ENCODE results near the gene GPS2. TPM values are rescaled to one million over a fixed set of nuclear protein-coding genes. Genes with fewer than 3 reads are reported as not detected.

GPS2 gene
- total and polyA plus RNA-seq, 2 donors (not counting 1 experiment from before 2014, with no cell fraction given): 30.6 to 55.3 TPM

DNA sequence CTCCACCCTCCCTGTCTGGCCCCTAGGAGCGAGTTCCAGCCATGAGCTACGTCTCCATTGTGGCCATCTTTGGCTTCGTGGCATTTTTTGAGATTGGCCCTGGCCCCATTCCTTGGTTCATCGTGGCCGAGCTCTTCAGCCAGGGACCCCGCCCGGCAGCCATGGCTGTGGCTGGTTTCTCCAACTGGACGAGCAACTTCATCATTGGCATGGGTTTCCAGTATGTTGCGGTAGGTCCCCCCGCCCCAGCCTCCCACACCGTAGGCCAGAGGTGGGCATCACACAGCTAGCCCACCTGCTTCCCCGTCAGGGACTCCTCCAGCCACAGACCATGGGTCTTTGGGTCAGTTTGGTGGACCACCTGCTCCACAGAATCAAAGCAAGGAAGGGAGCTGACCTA is 29.5 kb downstream of the GPS2 start:
- Histone ChIP-seq H4K20me1 (ENCODE audit: control insufficient read depth, extremely low read depth, insufficient read depth, low read length) (no peaks in the 10 kb centered on the region), H3K79me2 (ENCODE audit: control insufficient read depth, insufficient read depth, low read length) (no peaks in the 10 kb centered on the region), H2AFZ (ENCODE audit: low read length) (no peak overlapping the region), H3K27me3 (ENCODE audit: control insufficient read depth, insufficient read depth, low read length) (peaks cover 41% of the 10 kb centered on the region), H3K4me2 (ENCODE audit: extremely low read depth, insufficient read depth, low read length) (no peak overlapping the region), H3K9me3 (ENCODE audit: control insufficient read depth, insufficient read depth, low read depth, low read length) (no peaks in the 10 kb centered on the region), H3K36me3 (ENCODE audit: control insufficient read depth, insufficient read depth, low read length) (no peaks in the 10 kb centered on the region), H3K4me3 (replicated peaks in 1 of 4; ENCODE audit: control extremely low read depth in 1 of 4, insufficient read depth in 1 of 4, low read depth in 3 of 4, low read length in 4 of 4) (no peak overlapping the region), H3K27ac (ENCODE audit: insufficient read depth, low read length) (no peak overlapping the region), H3K9ac (ENCODE audit: insufficient read depth, low read length) (no peak overlapping the region), H3K4me1 (ENCODE audit: control insufficient read depth, extremely low read depth, insufficient read depth, low read length) (peaks cover 7% of the 10 kb centered on the region)
- no peak for TF ChIP-seq EZH2 (IDR thresholded peaks at IDR 0.05; ENCODE audit: low read length, missing control alignments)
- TF ChIP-seq, protein P1, sequence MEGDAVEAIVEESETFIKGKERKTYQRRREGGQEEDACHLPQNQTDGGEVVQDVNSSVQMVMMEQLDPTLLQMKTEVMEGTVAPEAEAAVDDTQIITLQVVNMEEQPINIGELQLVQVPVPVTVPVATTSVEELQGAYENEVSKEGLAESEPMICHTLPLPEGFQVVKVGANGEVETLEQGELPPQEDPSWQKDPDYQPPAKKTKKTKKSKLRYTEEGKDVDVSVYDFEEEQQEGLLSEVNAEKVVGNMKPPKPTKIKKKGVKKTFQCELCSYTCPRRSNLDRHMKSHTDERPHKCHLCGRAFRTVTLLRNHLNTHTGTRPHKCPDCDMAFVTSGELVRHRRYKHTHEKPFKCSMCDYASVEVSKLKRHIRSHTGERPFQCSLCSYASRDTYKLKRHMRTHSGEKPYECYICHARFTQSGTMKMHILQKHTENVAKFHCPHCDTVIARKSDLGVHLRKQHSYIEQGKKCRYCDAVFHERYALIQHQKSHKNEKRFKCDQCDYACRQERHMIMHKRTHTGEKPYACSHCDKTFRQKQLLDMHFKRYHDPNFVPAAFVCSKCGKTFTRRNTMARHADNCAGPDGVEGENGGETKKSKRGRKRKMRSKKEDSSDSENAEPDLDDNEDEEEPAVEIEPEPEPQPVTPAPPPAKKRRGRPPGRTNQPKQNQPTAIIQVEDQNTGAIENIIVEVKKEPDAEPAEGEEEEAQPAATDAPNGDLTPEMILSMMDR (conservative IDR thresholded peaks at IDR 0.05 in 1 of 2, IDR thresholded peaks at IDR 0.05 in 1 of 2; ENCODE audit: low read depth in 1 of 2, low read length in 2 of 2): no peak
- no peak for DNase-seq (ENCODE audit: low read depth in 2 of 2)

DNA sequence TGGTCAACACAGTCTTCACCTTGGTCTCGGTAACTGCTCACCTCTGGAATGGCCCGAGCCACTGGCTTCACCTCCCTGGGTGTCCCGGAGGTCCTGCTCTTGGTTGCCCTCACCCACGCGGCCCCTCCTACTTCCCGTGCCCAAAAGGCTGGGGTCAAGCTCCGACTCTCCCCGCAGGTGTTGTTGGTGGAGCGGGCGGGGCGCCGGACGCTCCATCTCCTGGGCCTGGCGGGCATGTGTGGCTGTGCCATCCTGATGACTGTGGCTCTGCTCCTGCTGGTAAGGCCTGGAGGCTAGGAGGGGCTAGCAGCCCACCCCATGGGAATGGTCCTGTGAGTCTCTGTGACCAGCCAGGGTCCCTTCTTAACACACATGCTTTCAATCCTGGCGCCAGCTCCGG is 30.2 kb downstream of the GPS2 start:
- no peak overlapping the region for H3K27ac ChIP-seq (ENCODE audit: insufficient read depth, low read length)
- H3K4me3 ChIP-seq (replicated peaks in 1 of 4; ENCODE audit: control extremely low read depth in 1 of 4, insufficient read depth in 1 of 4, low read depth in 3 of 4, low read length in 4 of 4): no peak overlapping the region
- no peaks in the 10 kb centered on the region for H4K20me1 ChIP-seq (ENCODE audit: control insufficient read depth, extremely low read depth, insufficient read depth, low read length)
- no peaks in the 10 kb centered on the region for H3K36me3 ChIP-seq (ENCODE audit: control insufficient read depth, insufficient read depth, low read length)
- no peaks in the 10 kb centered on the region for H3K9me3 ChIP-seq (ENCODE audit: control insufficient read depth, insufficient read depth, low read depth, low read length)
- H3K4me1 ChIP-seq (ENCODE audit: control insufficient read depth, extremely low read depth, insufficient read depth, low read length): peaks cover 8% of the 10 kb centered on the region
- no peak overlapping the region for H3K9ac ChIP-seq (ENCODE audit: insufficient read depth, low read length)
- no peak for DNase-seq (ENCODE audit: low read depth in 2 of 2)
- H3K79me2 ChIP-seq (ENCODE audit: control insufficient read depth, insufficient read depth, low read length): no peaks in the 10 kb centered on the region
- no peak for TF ChIP-seq EZH2 (IDR thresholded peaks at IDR 0.05; ENCODE audit: low read length, missing control alignments)
- TF ChIP-seq, protein P1 (conservative IDR thresholded peaks at IDR 0.05 in 1 of 2, IDR thresholded peaks at IDR 0.05 in 1 of 2; ENCODE audit: low read depth in 1 of 2, low read length in 2 of 2): no peak
- H2AFZ ChIP-seq (ENCODE audit: low read length): no peak overlapping the region
- H3K27me3 ChIP-seq (ENCODE audit: control insufficient read depth, insufficient read depth, low read length): peaks cover 35% of the 10 kb centered on the region
- no peak overlapping the region for H3K4me2 ChIP-seq (ENCODE audit: extremely low read depth, insufficient read depth, low read length)

DNA sequence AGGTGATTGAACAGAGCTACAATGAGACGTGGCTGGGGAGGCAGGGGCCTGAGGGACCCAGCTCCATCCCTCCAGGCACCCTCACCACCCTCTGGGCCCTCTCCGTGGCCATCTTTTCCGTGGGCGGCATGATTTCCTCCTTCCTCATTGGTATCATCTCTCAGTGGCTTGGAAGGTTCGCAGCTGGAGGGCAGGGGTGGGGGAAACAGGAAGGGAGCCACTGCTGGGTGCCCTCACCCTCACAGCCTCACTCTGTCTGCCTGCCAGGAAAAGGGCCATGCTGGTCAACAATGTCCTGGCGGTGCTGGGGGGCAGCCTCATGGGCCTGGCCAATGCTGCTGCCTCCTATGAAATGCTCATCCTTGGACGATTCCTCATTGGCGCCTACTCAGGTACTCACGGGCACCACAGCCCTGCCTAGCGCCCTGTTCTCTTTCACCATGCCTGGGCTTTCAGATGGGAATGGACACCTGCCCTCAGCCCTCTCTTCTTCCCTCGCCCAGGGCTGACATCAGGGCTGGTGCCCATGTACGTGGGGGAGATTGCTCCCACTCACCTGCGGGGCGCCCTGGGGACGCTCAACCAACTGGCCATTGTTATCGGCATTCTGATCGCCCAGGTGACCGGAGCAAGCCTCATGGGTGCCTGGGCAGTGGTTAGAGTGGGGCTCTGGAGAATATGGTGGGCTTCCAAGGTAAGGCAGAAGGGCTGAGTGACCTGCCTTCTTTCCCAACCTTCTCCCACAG is 31.5 kb downstream of the GPS2 start:
- no peaks in the 10 kb centered on the region for H3K79me2 ChIP-seq (ENCODE audit: control insufficient read depth, insufficient read depth, low read length)
- H2AFZ ChIP-seq (ENCODE audit: low read length): no peak overlapping the region
- H3K27ac ChIP-seq (ENCODE audit: insufficient read depth, low read length): no peak overlapping the region
- no peaks in the 10 kb centered on the region for H3K36me3 ChIP-seq (ENCODE audit: control insufficient read depth, insufficient read depth, low read length)
- no peak overlapping the region for H3K4me2 ChIP-seq (ENCODE audit: extremely low read depth, insufficient read depth, low read length)
- no peak overlapping the region for H3K9ac ChIP-seq (ENCODE audit: insufficient read depth, low read length)
- TF ChIP-seq, protein P1 (conservative IDR thresholded peaks at IDR 0.05 in 1 of 2, IDR thresholded peaks at IDR 0.05 in 1 of 2; ENCODE audit: low read depth in 1 of 2, low read length in 2 of 2): no peak
- TF ChIP-seq EZH2 (IDR thresholded peaks at IDR 0.05; ENCODE audit: low read length, missing control alignments): no peak
- H3K4me3 ChIP-seq (replicated peaks in 1 of 4; ENCODE audit: control extremely low read depth in 1 of 4, insufficient read depth in 1 of 4, low read depth in 3 of 4, low read length in 4 of 4): no peak overlapping the region
- H3K4me1 ChIP-seq (ENCODE audit: control insufficient read depth, extremely low read depth, insufficient read depth, low read length): peaks cover 8% of the 10 kb centered on the region
- no peak for DNase-seq (ENCODE audit: low read depth in 2 of 2)
- peaks cover 34% of the 10 kb centered on the region for H3K27me3 ChIP-seq (ENCODE audit: control insufficient read depth, insufficient read depth, low read length)
- no peaks in the 10 kb centered on the region for H4K20me1 ChIP-seq (ENCODE audit: control insufficient read depth, extremely low read depth, insufficient read depth, low read length)
- H3K9me3 ChIP-seq (ENCODE audit: control insufficient read depth, insufficient read depth, low read depth, low read length): no peaks in the 10 kb centered on the region
